Transverse colon (tissue), 4 donors: ENCODE results near the gene ZNF614. TPM values are rescaled to one million over a fixed set of nuclear protein-coding genes. Genes with fewer than 3 reads are reported as not detected.
"Not testable (repeated sequence)": the region's sequence is repeated elsewhere in the genome, so short reads cannot be mapped to it uniquely, and the experiment has no call there.

ENCODE experiments used
- DNase-seq: peaks from one replicate; pipeline ENCODE4 v3.0.0-alpha.2; 2019
- H3K27ac ChIP-seq, 4 donors: fragments of 200-600 bp; sonication (generic); 2 replicates each; pipeline ENCODE4 v1.5.1; 2016 to 2018; ENCODE audit warnings: inconsistent platforms in 4 of 4
- H3K27me3 ChIP-seq: fragments of 200-600 bp; sonication (generic); 2 replicates; pipeline ENCODE4 v1.5.1; 2017; ENCODE audit warnings: inconsistent platforms
- H3K36me3 ChIP-seq, 4 donors: fragments of 200-600 bp; sonication (generic); 2 replicates each; pipeline ENCODE4 v1.5.1; 2017 to 2019; ENCODE audit warnings: inconsistent platforms in 4 of 4
- H3K4me1 ChIP-seq, 4 donors: fragments of 200-600 bp; sonication (generic); 2 replicates each; pipeline ENCODE4 v1.5.1; 2017 to 2020; ENCODE audit warnings: inconsistent platforms in 4 of 4
- H3K4me3 ChIP-seq, 4 donors: fragments of 200-600 bp; sonication (generic); 1 replicate in 1 of 4; 2 replicates in 3 of 4; pipeline versions ENCODE4 v1.5.1 to v1.6.1; 2017 to 2019; ENCODE audit warnings: inconsistent platforms in 4 of 4
- H3K9me3 ChIP-seq, 2 donors: fragments of 200-600 bp; sonication (generic); 2 replicates each; pipeline ENCODE4 v1.5.1; 2017 to 2019; ENCODE audit warnings: inconsistent platforms in 2 of 2
- EP300 ChIP-seq: sonication (generic); formaldehyde crosslinking; IDR thresholded peaks from one replicate; pipeline ENCODE4 v1.6.1; 2017; ENCODE audit warnings: antibody characterized with exemption, low read depth
- POLR2A ChIP-seq: fragments of 450-650 bp; IDR thresholded peaks from one replicate; pipeline ENCODE4 v1.6.1; 2016; ENCODE audit warnings: antibody characterized with exemption, mild to moderate bottlenecking, moderate library complexity
- POLR2AphosphoS5 ChIP-seq, 3 donors: sonication (generic); formaldehyde crosslinking; IDR thresholded peaks; one replicate each; pipeline ENCODE4 v1.6.1; 2016; ENCODE audit warnings: antibody characterized with exemption in 3 of 3
- WGBS, 2 donors: methylation state at CpG; one replicate each; pipeline ENCODE4 v1.1.5; 2018; ENCODE audit warnings: low coverage in 1 of 2; 5-methylcytosine and 5-hydroxymethylcytosine counted together
- in situ Hi-C, 4 donors: fragments of 200-750 bp; cut with MboI; loops; one replicate each; pipeline versions ENCODE4 v1.15.0 to v1.15.1; 2017; ENCODE audit warnings: low sequenced_read_pairs in 3 of 4, low pct_ligation_motif_present in 1 of 4, low pct_unique_long_range_greater_than_20kb in 1 of 4
- intact Hi-C: fragments of 100-400 bp; cut with DNase I; formaldehyde crosslinking; loops from one replicate; pipeline ENCODE4 v1.15.1; 2023; ENCODE audit warnings: low total_unique reads
- total RNA-seq, 4 donors: library from RNA; depleted of rRNA; stranded (reverse); fragments of >200 nt; gene quantifications; one replicate each; pipeline ENCODE4 v1.1.0, GENCODE V29; 2016
- TF ChIP-seq, protein P1 (sequence below), 5 experiments: fragments of 200-600 bp in 3 of 5; fragments of 450-650 bp in 2 of 5; sonication (generic) in 3 of 5; IDR thresholded peaks; 1 replicate in 2 of 5; 2 replicates in 3 of 5; pipeline ENCODE4 v1.5.1; 2016 to 2017; ENCODE audit warnings: antibody characterized with exemption in 5 of 5, inconsistent platforms in 3 of 5, mild to moderate bottlenecking in 2 of 5, moderate library complexity in 1 of 5

The ZNF614 gene
- total RNA-seq, 4 donors from 2014 or later, result 0.37 to 57.3 (median 4.7) TPM

DNA sequence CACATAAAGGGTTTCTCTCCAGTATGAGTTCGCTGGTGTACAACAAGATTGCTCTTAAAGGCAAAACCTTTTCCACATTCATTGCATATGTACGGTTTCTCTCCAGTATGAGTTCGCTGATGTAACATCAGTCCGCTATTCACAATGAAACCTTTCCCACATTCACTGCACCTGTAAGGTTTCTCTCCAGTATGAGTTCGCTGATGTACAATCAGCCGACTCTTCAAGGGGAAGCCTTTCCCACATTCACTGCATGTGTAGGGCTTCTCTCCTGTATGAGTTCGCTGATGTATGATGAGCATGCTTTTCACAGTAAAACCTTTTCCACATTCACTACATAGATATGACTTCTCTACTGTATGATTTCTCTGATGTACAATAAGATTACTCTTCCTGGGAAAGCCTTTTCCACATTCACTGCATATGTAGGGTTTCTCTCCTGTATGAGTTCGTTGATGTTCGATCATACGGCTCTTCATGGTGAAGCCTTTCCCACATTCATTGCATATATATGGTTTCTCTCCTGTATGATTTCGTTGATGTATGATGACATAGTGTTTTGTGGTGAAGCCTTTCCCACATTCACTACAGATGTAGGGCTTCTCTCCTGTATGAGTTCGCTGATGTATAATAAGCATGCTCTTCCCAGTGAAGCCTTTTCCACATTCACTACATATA lies 6.0 kb upstream of the ZNF614 start:
- H3K36me3 ChIP-seq, result peaks cover 10 to 63% (median 38%) of the 10 kb centered on the region in 4 donors
- no peaks in the 10 kb centered on the region for H3K27me3 ChIP-seq
- in situ Hi-C loops (no loop called here), intact Hi-C loops (no loop called here)
- H3K27ac ChIP-seq, result no peak overlapping the region
- DNase-seq, result no peak
- no peak overlapping the region for H3K4me3 ChIP-seq
- H3K9me3 ChIP-seq, result peaks cover 83 to 91% of the 10 kb centered on the region in 2 donors
- no peaks in the 10 kb centered on the region for H3K4me1 ChIP-seq
- TF ChIP-seq POLR2A (no peak), POLR2AphosphoS5 (IDR thresholded peaks at IDR 0.05) (no peak), EP300 (no peak)
- TF ChIP-seq, protein P1, sequence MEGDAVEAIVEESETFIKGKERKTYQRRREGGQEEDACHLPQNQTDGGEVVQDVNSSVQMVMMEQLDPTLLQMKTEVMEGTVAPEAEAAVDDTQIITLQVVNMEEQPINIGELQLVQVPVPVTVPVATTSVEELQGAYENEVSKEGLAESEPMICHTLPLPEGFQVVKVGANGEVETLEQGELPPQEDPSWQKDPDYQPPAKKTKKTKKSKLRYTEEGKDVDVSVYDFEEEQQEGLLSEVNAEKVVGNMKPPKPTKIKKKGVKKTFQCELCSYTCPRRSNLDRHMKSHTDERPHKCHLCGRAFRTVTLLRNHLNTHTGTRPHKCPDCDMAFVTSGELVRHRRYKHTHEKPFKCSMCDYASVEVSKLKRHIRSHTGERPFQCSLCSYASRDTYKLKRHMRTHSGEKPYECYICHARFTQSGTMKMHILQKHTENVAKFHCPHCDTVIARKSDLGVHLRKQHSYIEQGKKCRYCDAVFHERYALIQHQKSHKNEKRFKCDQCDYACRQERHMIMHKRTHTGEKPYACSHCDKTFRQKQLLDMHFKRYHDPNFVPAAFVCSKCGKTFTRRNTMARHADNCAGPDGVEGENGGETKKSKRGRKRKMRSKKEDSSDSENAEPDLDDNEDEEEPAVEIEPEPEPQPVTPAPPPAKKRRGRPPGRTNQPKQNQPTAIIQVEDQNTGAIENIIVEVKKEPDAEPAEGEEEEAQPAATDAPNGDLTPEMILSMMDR (IDR thresholded peaks at IDR 0.05), result no peak
- WGBS, 2 donors, result 94 to 97% methylated on average over 9 to 12 of the region's 12 CpGs

DNA sequence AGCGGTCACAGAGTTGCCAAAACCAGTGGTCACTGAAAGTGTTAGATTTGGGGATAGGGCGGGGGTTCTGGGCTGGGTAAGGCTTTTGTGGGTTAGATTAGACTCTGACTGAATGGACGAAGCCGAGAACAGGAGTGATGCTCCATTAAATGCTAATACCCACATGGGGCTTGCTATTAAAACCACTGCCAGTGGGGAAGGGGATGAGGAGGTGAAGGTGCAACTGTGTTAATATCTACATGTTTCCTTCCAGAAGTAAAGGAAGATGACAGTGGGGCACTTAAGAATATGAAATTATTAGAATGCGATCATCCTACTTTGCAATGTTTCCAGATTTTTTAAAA lies 573 bp upstream of the ZNF614 start:
- Histone ChIP-seq H3K9me3 (peaks cover 38 to 46% of the 10 kb centered on the region in 2 donors), H3K27ac (peak overlapping the region; percentile 86 to 94 (median 90)), H3K4me1 (peaks cover 0 to 17% (median 3%) of the 10 kb centered on the region in 4 donors), H3K27me3 (no peaks in the 10 kb centered on the region), H3K36me3 (peaks cover 0 to 29% (median 15%) of the 10 kb centered on the region in 4 donors), H3K4me3 (peak overlapping the region; percentile 61 to 91 (median 80))
- 17 to 22% methylated on average over 5 of the region's 5 CpGs for WGBS, 2 donors
- no peak for DNase-seq
- in situ Hi-C loops (no loop called here), intact Hi-C loops (no loop called here)
- TF ChIP-seq, protein P1 (IDR thresholded peaks at IDR 0.05), result no peak
- no peak for TF ChIP-seq POLR2A
- TF ChIP-seq EP300, result no peak
- TF ChIP-seq POLR2AphosphoS5 (IDR thresholded peaks at IDR 0.05), result no peak

DNA sequence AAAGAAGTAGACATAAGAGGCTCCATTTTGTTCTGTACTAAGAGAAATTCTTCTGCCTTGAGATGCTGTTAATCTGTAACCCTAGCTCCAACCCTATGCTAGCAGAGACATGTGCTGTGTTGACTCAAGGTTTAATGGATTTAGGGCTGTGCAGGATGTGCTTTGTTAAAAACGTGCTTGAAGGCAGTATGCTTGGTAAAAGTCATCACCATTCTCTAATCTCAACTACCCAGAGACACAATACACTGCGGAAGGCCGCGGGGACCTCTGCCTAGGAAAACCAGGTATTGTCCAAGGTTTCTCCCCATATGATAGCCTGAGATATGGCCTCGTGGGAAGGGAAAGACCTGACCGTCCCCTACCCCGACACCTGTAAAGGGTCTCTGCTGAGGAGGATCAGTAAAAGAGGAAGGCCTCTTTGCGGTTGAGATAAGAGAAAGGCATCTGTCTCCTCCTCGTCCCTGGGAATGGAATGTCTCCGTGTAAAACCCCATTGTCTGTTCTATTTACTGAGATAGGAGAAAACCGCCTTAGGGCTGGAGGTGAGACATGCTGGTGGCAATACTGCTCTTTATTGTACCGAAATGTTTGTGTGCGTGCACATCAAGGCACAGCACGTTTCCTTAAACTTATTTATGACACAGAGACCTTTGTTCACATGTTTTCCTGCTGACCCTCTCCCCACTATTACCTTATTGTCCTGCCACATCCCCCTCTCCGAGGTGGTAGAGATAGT lies 1.8 kb downstream of the ZNF614 start:
- WGBS, 2 donors, result 88 to 91% methylated on average over 8 to 15 of the region's 15 CpGs
- H3K27me3 ChIP-seq, in situ Hi-C loops, intact Hi-C loops, H3K27ac ChIP-seq, DNase-seq, H3K4me3 ChIP-seq: not testable (repeated sequence)
- peaks cover 35 to 43% of the 10 kb centered on the region in 2 donors for H3K9me3 ChIP-seq
- peaks cover 0 to 17% (median 3%) of the 10 kb centered on the region in 4 donors for H3K4me1 ChIP-seq
- peaks cover 5 to 42% (median 23%) of the 10 kb centered on the region in 4 donors for H3K36me3 ChIP-seq

DNA sequence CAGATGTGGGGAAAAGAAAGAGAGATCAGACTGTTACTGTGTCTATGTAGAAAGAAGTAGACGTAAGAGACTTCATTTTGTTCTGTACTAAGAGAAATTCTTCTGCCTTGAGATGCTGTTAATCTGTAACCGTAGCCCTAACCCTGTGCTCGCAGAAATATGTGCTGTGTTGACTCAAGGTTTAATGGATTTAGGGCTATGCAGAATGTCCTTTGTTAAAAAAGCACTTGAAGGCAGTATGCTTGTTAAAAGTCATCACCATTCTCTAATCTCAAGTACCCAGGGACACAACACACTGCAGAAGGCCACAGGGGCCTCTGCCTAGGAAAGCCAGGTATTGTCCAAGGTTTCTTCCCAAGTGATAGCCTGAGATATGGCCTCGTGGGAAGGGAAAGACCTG lies 3.7 kb downstream of the ZNF614 start:
- WGBS, 2 donors, result 90 to 100% methylated on average over 3 to 4 of the region's 4 CpGs
- H3K27ac ChIP-seq, H3K27me3 ChIP-seq, DNase-seq, H3K4me3 ChIP-seq, intact Hi-C loops, in situ Hi-C loops: not testable (repeated sequence)
- H3K4me1 ChIP-seq, result peaks cover 0 to 17% (median 3%) of the 10 kb centered on the region in 4 donors
- peaks cover 5 to 62% (median 34%) of the 10 kb centered on the region in 4 donors for H3K36me3 ChIP-seq
- peaks cover 38 to 45% of the 10 kb centered on the region in 2 donors for H3K9me3 ChIP-seq

DNA sequence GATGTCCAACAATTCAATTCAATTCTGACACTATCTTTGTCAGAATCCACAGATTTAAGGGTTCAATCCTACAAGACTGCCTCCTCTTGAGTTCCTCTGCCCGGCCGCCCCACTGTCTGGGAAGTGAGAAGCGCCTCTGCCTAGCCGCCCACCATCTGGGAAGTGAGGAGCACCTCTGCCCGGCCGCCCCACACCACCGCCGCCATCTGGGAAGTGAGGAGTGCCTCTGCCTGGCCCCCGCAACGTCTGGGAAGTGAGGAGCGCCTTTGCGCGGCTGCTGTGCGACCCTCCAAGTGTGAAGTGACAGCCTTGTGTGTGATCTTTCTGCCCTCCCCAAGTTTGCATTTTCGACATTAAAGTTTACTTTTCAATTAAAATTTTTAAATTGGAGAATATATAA lies 6.0 kb downstream of the ZNF614 start:
- WGBS, 2 donors, result 96% methylated on average over 10 to 15 of the region's 15 CpGs
- H3K4me1 ChIP-seq, result peaks cover 0 to 7% (median under 1%) of the 10 kb centered on the region in 4 donors
- no peak overlapping the region for H3K4me3 ChIP-seq
- no peak for DNase-seq
- H3K27ac ChIP-seq, result no peak overlapping the region
- in situ Hi-C loops, result no loop called here
- peaks cover 61 to 64% of the 10 kb centered on the region in 2 donors for H3K9me3 ChIP-seq
- intact Hi-C loops, result no loop called here
- H3K27me3 ChIP-seq, result no peaks in the 10 kb centered on the region
- TF ChIP-seq, protein P1 (IDR thresholded peaks at IDR 0.05), result no peak
- no peak for TF ChIP-seq EP300
- TF ChIP-seq POLR2A, result no peak
- TF ChIP-seq POLR2AphosphoS5 (IDR thresholded peaks at IDR 0.05), result no peak
- peaks cover 8 to 85% (median 48%) of the 10 kb centered on the region in 4 donors for H3K36me3 ChIP-seq
